NCI-H526 (cell line): ENCODE results near the gene HOPX.
"Not testable (repeated sequence)": the region's sequence is repeated elsewhere in the genome, so short reads cannot be mapped to it uniquely, and the experiment has no call there.

Experiments
- DNase-seq, 2 experiments: peaks; one replicate each; lab custom pipeline; 2025; lab: John Stamatoyannopoulos, UW

HOPX gene, protein sequence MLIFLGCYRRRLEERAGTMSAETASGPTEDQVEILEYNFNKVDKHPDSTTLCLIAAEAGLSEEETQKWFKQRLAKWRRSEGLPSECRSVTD

GRCh38 chr4:56681158-56681852 is at the start of gene HOPX:
HOPX (minus strand) TSS chr4:56681296; CDS start chr4:56657816, 23,480 bp downstream.
- DNase-seq, result peak in 1 of 2 experiments; percentile 13

- DNase-seq, result no peak
Observed at GRCh38 chr4:56730097-56730496, 49.0 kb upstream of the HOPX start.

DNA sequence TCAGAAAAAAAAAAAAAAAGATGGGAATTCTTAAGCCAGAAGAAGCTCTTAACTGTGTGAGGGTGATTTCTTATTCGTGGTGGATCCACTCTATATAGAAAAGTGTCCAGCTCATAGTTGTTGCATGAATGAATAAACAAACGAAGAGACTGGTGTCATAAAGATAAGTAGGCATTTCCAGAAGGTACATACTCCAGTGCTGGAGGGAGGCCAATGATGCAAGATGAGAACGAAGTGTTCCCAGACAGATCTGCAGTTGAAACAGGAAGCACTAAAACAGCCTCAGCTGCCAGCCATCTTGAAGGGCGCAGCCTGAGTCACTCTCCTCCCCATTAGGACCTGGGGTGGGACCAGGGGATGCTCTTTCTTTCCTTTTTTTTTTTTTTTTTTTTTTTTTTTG is 47.4 kb upstream of the HOPX start:
- no peak for DNase-seq

DNA sequence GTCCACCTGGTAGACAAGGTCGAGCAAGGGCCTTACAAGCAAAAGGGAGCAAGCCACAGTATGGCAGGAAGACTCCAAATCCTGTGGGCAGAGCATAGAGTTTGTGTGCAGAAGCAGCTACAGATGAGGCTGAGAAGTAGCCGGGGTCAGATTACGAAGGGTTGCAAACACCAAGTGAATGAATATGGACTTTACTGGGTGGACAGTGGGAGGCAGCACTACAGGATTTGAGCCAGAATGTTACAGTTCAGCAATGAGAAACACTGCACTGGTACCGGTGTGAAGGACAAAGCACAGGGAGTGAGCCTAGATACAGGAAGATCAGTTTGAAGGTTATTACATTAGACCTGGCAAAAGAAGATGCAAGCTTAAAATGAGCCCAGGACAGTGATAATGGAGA is 46.1 kb upstream of the HOPX start:
- DNase-seq, result no peak

- not testable (repeated sequence) for DNase-seq
Observed at GRCh38 chr4:56726593-56726992, 45.5 kb upstream of the HOPX start.

- no peak for DNase-seq
Observed at GRCh38 chr4:56723659-56724230, 42.6 kb upstream of the HOPX start.

- no peak for DNase-seq
Observed at GRCh38 chr4:56723201-56723605, 42.1 kb upstream of the HOPX start.

GRCh38 chr4:56708146-56708545 is 27.1 kb upstream of the HOPX start:
- DNase-seq, result no peak

DNA sequence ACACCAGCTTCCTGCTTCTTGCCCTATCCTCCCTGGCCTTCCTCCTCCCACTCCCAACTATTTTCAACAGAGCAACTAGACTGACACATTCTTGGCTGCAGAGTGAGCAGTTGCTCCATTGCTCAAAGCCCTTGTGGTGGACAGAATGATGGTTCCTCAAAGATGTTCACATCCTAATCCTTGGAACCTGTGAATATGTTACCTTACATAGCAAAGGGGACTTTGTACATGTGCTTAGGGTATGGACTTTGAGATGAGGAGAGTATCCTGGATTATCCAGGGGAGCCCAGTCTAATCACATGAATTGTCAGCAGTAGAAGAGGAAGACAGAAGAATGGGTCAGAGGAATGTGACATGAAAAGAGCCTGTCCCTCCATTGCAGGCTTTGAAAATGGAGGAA is 24.9 kb upstream of the HOPX start:
- DNase-seq, result no peak

- DNase-seq, result no peak
Observed at GRCh38 chr4:56705334-56705733, 24.2 kb upstream of the HOPX start.

DNA sequence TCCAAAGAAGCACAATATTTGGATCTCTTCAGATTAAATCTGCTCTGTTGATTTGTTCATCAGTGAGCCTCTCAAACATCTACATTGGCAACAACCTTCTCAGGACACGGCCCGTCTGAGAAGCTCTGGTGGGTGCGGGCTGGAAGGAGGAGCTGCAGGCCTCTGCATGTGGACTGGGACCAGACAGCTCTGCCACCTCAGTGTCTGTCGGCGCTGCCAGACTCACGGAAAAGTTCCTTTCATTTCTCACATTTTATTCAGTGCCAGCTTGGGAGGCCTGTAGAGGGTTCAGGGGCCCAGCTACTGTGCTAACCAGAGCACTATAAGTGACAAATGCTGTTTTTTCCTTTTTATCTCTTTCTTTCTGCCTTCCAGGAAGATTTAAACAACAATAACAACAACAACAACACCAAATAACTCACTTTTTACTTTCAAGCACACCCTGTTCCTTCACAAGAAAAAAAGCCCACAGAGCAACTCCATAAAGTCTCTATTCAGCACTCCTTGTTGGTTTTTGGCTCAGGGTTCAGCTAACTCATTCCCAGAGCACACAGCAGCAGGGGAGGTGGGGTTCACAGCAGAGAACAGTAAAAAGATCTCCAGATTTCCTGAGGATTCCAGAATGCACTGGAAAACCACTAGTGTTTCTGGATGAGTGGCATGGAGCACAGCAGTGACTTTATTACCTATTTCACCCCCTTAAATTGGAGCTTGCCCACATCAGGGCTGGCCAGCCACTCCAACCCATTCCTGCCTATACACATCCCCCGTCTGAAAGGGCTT is 23.2 kb upstream of the HOPX start:
- no peak for DNase-seq

DNA sequence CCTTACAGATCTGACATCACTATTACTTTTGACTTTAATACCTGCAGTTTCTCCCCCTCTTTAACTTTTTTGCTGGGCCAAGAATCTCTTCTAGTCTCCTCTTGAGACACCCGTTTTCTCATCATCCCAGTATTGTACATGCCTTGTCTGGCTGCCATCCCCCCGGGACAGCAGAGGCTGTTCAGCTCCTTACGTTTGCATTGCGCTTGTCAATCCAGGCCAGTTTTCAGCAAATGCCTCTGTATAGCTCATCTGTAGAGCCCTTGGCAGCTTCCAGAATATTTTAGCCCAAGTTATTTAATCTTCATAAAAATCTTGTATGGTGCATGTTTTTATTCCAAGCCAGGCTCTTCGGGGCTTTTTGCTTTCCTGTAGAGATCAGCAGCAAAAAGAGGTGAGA is 22.3 kb upstream of the HOPX start:
- DNase-seq, result no peak

DNA sequence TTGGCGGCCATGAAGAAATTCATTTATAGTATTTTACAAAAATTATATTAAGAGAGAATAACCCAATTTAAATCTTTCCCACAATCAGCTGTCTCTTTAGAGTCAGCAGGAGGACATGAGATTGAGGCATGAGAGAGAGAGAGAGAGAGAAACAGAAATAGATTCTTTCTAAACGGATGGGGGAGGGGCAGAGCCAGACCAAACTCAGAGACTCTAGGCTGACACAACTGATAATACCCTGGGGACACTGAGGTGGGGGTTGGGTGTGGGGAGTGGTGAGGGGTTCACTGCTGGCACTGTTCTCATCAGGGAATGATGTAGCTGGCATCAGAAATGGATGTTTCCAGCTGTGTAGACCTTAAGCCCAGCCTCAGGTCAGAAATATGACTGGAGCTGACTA is 20.5 kb upstream of the HOPX start:
- no peak for DNase-seq

DNA sequence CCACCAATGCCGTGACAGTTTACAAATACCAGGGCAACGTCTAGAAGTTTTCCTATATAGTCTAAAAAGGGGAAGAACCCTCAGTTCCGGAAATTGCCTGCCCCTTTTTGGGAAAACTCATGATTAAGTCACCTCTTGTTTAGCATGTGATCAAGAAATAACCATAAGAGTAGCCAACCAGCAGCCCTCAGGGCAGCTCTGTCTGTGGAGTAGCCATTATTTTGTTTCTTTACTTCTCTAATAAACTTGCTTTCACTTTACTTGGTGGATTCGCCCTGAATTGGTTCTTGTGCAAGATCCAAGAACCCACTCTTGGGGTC is 20.0 kb upstream of the HOPX start:
- DNase-seq, result no peak

GRCh38 chr4:56699537-56700105 is 18.5 kb upstream of the HOPX start:
- no peak for DNase-seq

DNA sequence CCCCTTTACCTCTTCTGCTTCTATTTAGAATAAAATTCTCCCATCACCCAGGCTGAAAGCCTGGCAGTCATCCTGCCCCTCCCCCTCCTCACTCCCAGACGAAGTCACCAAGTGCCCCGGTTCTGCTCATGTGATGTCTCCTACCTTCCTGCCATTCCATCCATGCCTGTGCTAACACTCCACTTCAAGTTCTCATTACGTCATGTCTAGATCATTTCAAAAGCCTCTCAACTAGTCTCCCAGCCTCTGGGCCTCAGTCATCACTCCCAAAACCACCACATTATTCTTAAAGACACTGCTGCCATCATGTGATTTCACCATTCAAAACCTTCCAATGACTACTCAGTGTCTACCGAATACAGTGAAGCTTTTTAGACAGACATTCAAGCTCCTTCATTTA is 17.2 kb upstream of the HOPX start:
- DNase-seq, result no peak

DNA sequence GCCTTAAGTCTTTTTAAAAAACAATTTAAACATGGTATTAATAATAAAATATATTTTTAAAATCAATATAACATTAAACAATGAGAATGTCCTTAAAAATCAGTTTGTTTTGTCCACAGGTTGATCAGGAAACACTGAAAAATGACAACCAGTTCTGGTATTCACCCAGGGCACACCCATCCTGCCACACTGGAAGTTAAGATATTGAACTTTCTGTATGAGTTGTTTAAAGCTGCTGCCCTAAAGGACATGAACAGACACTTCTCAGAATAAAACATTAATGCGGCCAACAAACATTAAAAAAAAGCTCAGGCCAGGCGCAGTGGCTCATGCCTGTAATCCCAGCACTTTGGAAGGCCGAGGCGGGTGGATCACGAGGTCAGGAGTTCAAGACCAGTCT is 15.0 kb upstream of the HOPX start:
- no peak for DNase-seq

- DNase-seq, result not testable (repeated sequence)
Observed at GRCh38 chr4:56693476-56693875, 12.4 kb upstream of the HOPX start.

DNA sequence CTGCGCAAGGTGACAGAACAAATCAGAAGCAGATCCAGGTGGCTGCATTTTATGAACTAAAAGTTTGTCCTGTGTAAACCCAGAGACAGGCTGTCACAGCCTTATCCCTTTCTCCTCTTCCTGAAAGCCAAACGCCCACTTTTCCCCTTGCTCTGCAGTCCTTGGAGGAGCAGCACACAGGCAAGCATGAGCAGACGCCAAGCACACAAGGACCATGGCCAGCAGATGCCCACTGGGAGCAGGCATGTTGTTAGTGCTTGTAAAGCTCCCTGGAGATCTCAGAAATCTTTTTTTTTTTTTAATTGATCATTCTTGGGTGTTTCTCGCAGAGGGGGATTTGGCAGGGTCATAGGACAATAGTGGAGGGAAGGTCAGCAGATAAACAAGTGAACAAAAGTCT is 11.5 kb upstream of the HOPX start:
- no peak for DNase-seq

DNA sequence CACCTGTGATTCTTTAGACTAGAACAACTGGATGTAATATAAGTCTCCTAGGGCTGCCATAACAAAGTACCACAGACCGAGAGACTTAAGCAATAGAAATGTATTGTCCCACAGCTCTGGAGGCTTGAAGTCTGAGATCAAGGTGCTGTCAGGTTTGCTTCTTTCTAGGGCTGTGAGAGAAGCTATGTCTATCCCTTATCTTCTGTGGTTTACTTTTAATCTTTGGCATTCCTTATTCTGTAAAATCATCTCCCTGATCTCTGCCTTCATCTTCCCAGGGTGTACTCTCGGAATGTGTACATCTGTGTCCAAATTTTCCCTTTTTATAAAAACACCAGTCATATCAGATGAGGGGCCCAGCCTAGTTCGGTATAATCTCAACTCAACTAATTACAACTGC is 10.3 kb upstream of the HOPX start:
- DNase-seq, result no peak

GRCh38 chr4:56690393-56690792 is 9.3 kb upstream of the HOPX start:
- no peak for DNase-seq

GRCh38 chr4:56689201-56689969 is 8.3 kb upstream of the HOPX start:
- DNase-seq, result no peak
